ENCODE data around the gene SAYSD1.

SAYSD1 gene

GRCh38 chr6:39056191-39056590, 58.8 kb downstream of the SAYSD1 start:
- DNase-seq: no peak

DNA sequence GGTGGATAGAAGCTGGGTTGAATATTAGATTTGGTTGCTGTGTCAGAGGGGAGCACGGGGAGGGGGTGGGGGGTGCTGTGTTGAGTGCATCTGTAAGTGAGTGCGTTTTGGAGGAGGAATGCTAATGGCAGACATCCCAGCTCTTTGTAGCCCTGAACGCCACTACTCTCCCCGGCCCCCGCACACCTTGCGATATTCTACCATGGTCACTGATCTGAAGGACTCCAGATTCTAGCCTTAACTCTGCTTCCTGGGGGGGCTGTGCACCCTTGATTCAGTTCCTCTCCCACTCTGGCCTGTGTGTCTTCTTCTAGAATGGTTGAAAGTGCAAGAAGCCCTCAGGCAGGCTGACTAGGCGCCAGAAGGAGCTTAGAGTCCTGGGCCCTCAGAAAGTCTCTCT, 59.3 kb downstream of the SAYSD1 start:
- no peak for DNase-seq

- no peak for DNase-seq
Observed at GRCh38 chr6:39054577-39055142, 60.3 kb downstream of the SAYSD1 start.

Data from DMS153 (cell line).